ENCODE data around the gene PGK1.
A peak's percentile ranks its signal among the peaks of the same experiment; 100 is the strongest.
"Not testable (repeated sequence)": the region's sequence is repeated elsewhere in the genome, so short reads cannot be mapped to it uniquely, and the experiment has no call there.

PGK1 gene

DNA sequence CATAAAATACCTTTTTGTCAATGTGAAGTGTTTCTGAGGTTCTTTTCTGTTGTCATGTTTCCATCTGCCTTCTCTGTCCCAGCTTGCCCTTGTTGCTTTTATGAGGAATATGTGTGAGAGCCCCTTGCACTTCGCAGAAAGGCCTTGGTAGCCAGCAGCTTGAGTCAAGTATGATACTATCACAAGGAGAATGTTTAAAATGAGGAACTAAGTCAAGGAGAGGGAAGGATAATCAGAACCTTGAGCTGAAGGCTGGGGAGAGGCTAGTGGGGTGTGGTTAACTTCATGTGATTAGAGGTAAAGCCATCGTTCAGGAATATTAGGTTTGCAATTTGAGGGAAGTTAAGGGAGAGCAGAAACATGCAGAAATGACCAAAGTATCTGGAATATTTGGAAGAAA, 12.7 kb downstream of the PGK1 start:
- DNase-seq: no peak

DNA sequence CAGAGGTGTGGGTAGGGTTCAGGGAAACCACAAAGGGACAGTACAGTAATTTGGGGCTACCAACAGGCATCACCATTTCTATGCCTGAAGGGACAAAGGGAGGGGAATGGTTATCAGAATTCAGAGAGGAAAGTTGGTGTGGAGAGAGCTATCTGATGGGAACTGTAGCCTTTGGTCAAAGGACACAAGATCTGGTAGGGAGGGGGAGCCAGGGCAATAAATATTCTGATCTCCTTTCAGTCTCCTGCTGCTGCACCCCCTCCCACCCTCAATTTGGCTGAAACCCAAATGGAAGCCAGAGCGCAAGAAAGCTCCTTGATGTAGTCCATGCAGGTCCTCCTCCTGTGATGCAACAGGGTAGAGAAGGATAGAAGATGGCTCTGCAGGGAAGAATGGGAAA, 14.6 kb downstream of the PGK1 start:
- no peak for DNase-seq

DNA sequence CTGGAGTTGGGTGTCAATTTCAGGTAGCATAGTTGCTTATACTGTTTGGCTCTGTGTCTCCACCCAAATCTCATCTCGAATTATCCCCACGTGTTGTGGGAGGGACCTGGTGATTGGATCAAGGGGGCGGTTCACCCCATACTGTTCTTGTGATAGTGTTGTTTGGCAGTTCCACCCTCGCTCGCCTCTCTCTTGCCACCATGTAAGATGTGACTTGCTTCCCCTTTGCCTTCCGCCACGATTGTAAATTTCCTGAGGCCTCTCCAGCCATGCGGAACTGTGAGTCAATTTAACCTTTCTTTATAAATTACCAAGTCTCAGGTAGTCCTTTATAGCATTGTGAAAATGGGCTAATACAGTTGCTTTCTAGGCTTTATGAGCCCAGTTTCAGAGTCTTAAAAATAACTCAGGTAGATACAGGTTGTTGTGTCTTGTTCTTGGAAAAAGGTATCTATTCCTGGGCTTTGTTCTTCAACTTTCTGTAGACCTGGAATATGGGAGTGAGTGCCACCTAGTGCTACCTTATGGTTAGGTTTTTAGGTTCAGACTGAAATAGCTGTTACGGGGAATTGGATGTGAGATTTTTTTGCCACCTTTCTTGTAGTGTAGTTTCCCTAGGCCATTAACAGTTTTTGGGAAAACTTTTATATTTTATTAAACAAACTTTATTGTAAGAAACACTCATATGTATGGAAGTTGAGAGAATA, 15.6 kb downstream of the PGK1 start:
- DNase-seq: no peak

DNA sequence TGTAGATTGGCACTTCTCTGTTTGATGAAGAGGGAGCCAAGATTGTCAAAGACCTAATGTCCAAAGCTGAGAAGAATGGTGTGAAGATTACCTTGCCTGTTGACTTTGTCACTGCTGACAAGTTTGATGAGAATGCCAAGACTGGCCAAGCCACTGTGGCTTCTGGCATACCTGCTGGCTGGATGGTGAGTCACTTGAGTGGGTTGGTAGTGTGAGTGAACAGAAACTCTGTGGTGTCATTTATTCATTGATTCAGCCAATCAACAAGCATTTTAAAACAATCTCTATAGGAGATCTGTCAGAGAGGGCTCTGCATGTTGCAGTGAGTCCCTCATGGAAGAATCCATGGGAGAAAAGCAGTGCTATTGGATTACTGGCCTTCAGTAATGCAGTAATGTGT, 19.1 kb downstream of the PGK1 start:
- DNase-seq: peak; percentile 73

DNA sequence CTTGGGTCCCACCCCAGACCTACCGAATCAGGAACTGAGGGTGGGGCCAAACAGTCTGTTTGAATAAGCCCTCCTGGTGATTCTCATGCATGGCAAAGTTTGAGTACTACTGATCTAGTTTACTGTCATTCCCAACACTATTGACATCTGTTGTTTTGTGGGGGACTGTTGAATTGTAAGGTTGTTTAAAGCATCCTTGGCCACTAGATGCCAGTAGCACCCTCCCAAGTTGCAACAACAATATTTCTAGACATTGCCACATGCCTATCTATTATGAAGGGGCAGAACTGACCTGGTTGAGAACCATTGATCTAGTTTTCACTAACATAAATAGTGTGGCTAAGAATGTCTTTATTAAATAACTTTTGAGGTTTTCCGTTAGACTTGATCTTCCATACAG, 20.3 kb downstream of the PGK1 start:
- DNase-seq: no peak

DNA sequence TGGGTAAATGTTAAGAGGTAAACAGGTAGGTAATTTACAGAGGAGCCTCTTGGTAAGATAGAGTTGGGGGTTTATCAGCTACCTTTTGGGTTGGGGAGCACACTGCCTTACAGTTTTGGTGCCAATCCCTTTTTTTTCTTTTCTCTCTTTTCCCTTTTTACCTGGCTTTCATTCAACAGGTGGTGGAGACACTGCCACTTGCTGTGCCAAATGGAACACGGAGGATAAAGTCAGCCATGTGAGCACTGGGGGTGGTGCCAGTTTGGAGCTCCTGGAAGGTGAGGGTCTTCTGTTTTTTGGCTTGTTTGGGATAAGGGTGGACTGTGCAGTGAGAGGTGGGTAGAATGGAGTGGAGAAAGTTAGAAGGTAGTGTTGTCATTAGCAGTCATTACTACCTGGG, 21.1 kb downstream of the PGK1 start:
- no peak for DNase-seq

DNA sequence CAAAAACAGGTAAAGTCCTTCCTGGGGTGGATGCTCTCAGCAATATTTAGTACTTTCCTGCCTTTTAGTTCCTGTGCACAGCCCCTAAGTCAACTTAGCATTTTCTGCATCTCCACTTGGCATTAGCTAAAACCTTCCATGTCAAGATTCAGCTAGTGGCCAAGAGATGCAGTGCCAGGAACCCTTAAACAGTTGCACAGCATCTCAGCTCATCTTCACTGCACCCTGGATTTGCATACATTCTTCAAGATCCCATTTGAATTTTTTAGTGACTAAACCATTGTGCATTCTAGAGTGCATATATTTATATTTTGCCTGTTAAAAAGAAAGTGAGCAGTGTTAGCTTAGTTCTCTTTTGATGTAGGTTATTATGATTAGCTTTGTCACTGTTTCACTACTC, 21.7 kb downstream of the PGK1 start:
- not testable (repeated sequence) for DNase-seq

DNA sequence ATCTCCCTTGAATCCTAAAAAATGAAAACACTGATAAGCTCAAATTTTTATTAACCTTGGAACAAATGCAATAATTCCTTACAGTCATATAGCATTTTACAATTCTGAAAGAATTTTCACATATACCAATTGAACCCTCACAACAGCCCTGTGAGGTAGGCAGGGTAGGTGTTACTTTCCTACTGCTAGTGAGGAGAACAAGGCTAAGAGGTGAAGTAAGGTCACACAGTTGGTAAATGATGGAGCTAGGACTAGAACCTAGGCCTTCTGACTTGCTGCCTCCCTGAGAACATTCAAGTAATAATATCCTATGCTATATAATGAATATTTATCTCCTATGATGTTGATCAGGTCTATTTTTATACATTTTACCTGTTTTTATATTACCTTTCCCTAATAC, 25.7 kb downstream of the PGK1 start:
- DNase-seq: no peak

DNA sequence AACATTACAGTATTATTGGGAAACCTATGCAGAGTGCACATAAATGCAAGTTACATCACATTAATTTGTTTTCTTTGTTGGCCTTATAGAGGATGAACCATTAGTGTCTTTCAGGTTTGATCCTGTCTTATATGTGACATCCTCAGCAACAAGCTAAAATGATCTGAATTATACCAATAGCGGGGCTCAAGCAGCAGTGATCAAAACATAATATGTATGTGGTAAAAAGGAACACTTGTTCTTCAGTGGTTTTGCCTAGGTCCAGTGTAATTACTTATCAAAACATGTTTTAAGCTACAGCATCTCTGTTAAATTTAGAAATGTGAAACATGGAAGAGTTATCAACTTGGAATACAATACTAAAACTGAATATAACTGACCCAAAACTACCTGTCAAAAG, 26.3 kb downstream of the PGK1 start:
- no peak for DNase-seq

DNA sequence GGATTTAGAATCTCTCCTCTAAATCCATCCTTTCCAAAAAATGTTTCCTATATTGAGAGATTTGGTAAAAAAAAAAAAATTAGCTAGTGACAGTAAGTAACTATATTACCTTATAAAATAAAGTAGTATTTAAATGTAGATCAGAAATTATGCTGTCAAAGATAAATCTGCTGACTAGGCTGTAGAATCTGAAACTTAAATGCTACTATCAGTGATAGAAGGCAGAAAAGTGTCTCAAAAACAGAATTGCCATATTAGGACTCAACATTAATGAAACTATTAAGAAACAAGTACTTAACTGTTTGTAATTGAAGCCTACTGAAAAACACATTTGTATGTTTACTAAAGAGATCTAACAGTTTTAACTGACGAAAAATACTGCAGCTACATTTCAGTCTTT, 27.1 kb downstream of the PGK1 start:
- no peak for DNase-seq

DNA sequence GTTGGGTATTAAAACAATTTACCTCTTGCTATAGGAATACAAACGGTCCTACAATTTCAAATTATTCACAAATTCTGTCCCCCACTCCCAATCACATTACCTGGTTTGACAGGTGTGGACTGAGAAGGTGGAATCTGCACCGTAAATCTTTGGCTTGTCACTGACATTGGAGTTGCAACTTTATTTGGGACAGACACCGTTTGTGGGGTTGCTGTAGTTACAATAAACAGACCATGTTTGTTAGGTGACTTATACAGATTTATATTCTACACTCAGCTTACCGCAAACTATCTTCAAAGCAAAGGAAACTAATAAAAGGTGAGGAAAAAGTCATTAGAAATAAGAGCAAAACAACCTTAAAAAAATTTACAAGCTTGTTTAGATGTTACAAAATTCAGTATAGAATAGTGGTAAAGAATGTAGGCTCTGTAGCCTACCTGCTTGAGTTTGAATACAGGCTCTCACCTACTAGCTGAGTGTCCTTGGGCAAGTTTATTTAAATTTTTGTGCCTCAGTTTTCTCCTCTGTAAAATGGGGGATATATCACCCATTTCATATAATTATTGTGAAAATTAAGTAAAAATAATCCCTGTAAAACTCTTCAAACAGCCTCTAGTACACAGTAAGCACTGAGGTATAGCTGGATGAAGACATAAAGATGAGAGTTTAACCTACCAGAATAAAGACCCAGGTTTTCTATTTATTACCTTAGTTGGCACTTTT, 29.4 kb downstream of the PGK1 start:
- DNase-seq: no peak

DNA sequence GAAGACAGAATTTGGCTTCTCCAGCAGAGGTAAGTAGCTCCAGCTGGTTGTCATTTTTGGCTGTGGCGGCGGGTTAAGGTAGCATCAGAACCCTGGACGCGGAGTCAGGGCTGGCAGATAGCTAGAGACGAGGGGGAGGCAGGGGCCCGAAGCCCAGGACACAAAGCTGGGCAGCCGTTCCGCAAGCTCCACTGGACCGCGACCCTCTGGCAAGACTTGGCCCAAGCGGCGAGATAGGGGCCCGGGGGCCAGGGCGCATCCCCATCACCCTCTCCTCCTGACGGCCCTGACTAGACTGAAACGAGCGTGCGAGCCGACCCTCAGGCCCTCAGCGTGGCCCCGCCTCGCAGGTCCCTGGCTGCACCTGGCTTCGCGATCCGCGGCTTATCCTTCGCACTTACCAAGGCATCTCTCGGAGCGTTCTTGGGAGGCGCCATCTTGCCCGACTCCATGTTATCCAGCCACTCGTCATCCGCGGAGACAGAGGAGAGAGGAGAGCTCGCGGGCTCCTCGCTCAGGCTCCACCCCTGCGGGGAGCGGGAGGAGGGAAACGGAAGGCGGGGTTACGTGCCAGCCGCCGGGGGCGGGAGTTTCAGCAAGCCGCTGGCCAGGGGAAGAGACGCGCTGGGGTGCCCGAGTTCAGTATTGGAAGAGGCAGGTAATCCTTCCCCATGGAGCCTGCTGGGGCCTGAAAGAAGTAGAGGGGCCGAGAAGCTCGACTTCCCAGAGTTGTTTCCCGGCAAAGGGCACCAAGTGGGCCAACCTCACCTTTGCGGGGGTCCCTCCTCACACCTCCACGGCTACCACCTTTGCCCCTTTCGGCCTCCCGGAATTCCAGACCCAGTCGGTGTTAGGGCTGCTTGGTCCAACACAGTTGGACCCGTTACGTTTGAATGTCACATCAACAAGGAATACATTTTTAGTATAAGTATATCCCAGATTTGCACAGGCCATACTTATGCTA, 35.4 kb downstream of the PGK1 start, which contains the start of gene TAF9B:
Gene TAF9B (minus strand): TSS at position 491 of the 964 bp plus-strand sequence. CDS start 39 bp downstream, at position 452.
- DNase-seq: peak; percentile 93

DNA sequence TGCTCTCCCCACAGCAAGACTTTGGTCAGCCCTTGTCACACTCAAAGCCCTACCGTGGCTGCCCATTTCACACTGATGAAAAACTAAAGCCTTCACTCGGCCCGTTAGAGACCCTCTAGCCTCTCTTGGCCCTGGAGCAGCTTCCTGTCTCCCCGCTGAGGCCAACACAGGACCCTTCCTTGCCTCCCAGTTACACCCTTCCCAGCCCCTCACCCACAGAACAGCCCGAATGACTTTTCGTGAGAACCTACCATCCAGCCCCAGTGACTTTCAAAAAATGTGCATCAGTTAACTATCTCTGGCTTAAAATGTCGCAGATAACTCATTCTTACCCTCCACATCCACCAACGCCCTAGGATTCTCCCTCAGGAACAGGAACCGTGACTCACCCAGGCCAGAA, 36.2 kb downstream of the PGK1 start:
- no peak for DNase-seq

DNA sequence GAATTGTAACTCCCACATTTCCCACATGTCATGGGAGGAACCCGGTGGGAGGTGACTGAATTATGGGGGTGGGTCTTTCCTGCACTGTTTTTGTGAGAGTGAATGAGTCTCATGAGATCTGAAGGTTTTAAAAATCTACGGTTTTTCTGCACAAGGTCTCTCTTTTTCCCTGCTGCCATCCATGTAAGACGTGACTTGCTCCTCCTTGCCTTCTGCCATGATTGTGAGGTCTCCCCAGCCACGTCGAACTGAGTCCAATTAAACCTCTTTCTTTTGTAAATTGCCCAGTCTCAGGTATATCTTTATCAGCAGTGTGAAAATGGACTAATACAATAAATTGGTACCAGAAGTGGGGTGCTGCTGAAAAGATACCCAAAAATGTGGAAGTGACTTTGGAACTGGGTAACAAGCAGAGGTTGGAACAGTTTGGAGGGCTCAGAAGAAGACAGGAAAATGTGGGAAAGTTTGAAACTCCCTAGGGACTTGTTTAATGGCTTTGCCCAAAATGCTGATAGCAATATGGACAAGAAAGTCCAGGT, 43.0 kb downstream of the PGK1 start:
- DNase-seq: not testable (repeated sequence)

DNA sequence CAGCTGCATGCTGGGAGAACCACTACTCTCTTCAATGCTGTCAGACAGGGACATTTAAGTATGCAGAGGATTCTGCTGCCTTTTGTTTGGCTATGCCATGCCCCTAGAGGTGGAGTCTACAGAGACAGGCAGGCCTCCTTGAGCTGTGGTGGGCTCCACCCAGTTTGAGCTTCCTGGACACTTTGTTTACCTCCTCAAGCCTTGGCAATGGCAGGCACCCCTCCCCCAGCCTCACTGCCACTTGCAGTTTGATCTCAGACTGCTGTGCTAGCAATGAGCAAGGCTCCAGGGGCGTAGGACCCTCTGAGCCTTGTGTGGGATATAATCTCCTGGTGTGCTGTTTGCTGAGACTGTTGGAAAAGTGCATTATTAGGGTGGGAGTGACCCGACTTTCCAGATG, 53.3 kb downstream of the PGK1 start:
- not testable (repeated sequence) for DNase-seq

DNA sequence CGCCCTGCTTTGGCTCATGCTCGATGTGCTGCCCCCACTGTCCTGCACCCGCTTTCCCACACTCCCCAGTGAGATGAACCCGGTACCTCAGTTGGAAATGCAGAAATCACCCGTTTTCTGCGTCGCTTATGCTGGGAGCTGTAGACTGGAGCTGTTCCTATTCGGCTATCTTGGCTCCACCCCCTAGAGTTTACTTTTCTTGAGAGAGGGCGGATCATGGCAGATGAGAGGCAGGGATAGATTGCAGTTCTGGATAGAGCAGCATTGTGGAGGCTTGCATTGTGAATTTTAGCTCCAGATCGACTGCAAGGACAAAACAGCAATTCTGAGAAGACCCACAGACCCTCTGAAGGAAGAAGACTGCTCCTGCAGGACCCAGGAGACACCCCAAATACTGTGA, 53.8 kb downstream of the PGK1 start:
- not testable (repeated sequence) for DNase-seq

DNA sequence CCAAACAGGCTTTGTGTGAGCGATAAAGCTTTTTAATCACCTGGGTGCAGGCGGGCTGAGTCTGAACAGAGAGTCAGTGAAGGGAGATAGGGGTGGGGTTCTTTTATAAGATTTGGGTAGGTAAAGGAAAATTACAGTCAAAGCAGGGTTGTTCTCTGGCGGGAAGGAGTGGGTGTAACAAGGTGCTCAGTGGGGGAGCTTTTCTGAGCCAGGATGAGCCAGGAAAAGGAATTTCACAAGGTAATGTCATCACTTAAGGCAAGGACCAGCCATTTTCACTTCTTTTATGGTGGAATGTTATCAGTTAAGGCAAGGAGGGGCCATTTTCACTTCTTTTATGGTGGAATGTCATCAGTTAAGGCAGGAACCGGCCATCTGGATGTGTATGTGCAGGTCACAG, 56.7 kb downstream of the PGK1 start:
- not testable (repeated sequence) for DNase-seq

DNA sequence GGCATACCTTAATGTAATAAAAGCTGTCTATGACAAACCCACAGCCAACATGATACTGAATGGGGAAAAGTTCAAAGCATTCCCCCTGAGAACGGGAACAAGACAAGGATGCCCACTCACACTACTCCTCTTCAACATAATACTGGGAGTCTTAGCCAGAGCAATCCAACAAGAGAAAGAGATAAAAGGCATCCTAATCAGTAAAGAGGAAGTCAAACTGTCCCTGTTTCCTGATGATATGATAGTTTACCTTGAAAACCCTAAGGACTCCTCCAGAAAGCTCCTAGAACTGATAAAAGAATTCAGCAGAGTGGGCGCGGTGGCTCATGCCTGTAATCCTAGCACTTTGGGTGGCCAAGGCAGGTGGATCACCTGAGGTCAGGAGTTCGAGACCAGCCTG, 59.1 kb downstream of the PGK1 start:
- not testable (repeated sequence) for DNase-seq

DNA sequence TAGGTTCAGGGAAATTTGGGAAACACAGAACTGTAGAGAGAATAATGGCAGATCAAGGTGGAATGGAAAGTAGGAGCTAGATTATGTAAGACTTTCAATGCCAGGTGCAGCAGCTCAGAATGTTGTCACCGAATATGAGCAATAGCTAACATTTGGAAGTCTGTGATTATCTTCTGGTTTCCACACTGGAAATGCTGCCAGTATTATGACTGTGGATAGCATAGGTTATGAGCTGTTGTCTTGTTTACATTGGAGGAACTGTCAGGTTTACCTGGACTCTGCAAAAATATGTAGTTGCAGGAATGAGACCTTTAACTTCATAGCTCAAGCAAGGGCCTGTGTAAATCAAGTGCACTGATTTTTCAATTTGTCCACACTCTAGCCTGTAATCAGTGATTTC, 61.4 kb downstream of the PGK1 start:
- no peak for DNase-seq

DNA sequence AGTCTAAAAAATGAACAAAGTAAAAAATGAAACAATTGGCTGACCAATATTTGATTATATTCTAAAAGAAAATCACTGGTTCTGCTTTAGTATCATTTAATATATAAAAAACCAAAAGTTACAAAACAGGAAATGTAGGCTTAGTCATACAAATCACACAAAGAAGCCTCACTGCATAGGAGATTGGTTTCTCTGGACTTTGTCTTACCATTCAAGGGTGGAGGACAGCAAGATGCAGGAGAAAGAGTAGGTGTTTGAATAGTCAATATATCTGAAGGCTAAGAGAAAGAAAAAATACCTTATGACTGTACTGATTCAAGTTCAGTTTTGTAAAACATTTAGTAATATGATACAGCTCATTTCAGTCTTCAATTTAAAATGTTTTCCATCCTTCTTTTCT, 64.0 kb downstream of the PGK1 start:
- no peak for DNase-seq
